Smooth muscle cell of bladder (primary cell): ENCODE data around the gene GRIN2C. TPM values are rescaled to one million over a fixed set of nuclear protein-coding genes. Genes with fewer than 3 reads are reported as not detected.

ENCODE experiments used
- total RNA-seq: library from RNA; depleted of rRNA; stranded (reverse); fragments of >200 nt; gene quantifications from 2 replicates; pipeline ENCODE4 v1.2.3, GENCODE V29; 2014

GRIN2C gene
- total RNA-seq, result under 0.01 and 0.28 TPM in 2 replicates

DNA sequence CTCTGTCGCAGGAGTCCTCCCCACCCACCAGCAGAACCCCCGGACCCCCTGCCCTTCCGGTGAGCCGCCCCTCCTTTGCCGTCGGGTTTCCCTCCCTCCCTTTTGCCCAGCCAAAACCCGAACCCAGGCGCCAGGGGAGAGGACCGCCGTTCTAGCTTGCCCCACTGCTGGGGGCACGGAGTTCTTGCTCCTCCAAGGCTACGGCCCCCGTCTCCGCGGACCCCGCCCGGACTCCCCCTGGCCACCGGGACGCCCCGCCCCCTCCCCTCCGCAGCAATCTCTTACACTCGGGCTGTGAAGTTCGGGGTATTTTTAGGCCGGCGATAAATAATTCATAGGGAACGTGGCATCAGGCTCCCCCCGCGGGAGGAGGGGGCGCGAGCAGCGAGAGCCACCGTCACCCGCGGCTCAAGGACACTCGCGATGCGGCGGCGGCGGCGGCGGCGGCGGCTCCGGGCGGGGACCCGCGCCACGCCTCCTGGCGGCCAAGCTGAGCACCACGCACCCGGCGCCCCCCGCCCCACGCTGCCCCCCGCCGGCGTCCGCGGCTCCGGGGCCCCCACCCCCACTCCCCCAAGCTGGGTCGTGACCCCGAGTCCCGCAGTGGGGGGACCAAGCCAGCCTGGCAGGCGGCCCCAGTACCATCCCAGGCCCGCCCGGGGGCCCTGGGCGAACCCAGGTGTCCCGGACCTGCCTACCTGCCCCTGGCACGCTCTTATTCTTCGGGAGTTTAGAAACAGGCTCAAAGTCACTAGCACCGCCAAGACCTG, at the start of gene GRIN2C:
TSS of gene GRIN2C (minus strand) at position 427 of the 770 bp plus-strand sequence. CDS start 4,793 bp downstream, outside the sequence.

DNA sequence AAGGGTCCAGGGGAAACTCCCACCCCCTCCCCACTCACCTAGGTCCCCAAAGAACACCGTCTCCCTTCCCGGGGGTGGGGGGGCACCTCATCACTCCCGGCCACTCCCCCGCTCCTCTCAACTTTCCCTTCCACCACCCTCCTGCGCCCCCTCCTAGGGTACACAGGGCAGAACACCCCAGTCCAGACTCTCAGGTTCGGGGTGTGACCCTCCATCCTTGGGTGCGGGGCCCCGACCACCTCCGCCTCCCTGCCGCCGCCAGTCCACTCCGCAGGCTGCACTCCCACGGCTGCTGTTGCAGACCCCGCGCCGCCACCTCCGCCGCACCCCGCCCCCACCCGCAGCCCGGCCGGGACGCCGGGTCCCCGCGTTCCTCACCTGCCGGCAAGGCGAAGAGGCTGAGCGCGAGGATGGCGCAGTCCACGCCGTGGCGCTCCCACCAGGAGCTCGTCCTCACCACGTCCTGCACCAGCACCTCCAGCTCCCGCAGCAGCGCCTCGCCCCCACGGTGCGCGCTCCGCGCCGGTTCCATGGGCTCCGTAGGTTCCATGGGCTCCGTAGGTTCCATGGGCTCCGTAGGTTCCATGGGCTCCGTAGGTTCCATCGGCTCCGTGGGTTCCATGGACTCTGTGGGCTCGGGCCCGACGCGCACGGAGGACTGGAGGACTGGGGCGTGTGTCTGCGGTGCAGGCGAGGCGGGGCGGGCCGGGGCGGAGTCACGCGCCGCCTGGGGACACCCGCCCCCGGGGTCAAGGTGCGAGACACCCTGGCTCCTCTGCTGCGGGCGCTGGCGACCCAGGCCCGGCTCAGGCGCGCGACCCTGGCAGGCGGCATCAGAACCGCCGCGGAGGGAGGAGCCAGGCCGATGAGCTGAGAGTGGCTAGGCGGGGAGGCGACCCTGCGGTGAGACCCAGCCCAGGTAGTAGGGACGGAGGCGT, 33.6 kb upstream of the GRIN2C start, which contains the start of gene FADS6:
TSS of gene FADS6 (minus strand) at position 660 of the 938 bp plus-strand sequence. CDS start at position 622, 38 bp downstream.

GRCh38 chr17:74872313-74873036, 12.8 kb upstream of the GRIN2C start, which contains the start of gene FDXR:
TSS of gene FDXR (minus strand) at chr17:74872994. CDS start at chr17:74872944, 50 bp downstream.

Other genes starting within 250 kb of the GRIN2C start
- gene CD300E, start 236.1 kb downstream of the GRIN2C start, total RNA-seq, result not detected in 2 replicates
- gene CD300LF, start 147.0 kb downstream of the GRIN2C start, total RNA-seq, result not detected in 2 replicates
- 0.09 and 0.43 TPM in 2 replicates for gene RAB37, start 122.6 kb downstream of the GRIN2C start, total RNA-seq
- gene NHERF1, start 111.3 kb downstream of the GRIN2C start, total RNA-seq, result 4.3 and 5.4 TPM in 2 replicates
- 34.6 and 44.1 TPM in 2 replicates for gene NAT9, start 83.5 kb downstream of the GRIN2C start, total RNA-seq
- gene FDXR, start 13.1 kb upstream of the GRIN2C start, total RNA-seq, result 38.4 and 45.8 TPM in 2 replicates
- gene FADS6, start 33.7 kb upstream of the GRIN2C start, total RNA-seq, result not detected in 2 replicates
- gene USH1G, start 63.4 kb upstream of the GRIN2C start, total RNA-seq, result under 0.01 TPM in 1 of 2 replicates, not detected in the other
- gene OTOP2, start 64.4 kb upstream of the GRIN2C start, total RNA-seq, result not detected in 2 replicates
- not detected in 2 replicates for gene OTOP3, start 76.0 kb upstream of the GRIN2C start, total RNA-seq
- gene HID1, start 112.9 kb upstream of the GRIN2C start, total RNA-seq, result 0.28 TPM in 2 replicates
- 7.4 and 10.9 TPM in 2 replicates for gene CDR2L, start 127.7 kb upstream of the GRIN2C start, total RNA-seq
- gene MRPL58, start 152.8 kb upstream of the GRIN2C start, total RNA-seq, result 31.2 and 32.7 TPM in 2 replicates
- 365 and 394 TPM in 2 replicates for gene ATP5PD, start 187.1 kb upstream of the GRIN2C start, total RNA-seq
- gene KCTD2, start 187.3 kb upstream of the GRIN2C start, total RNA-seq, result 9.8 and 16.1 TPM in 2 replicates
- gene SLC16A5, start 228.1 kb upstream of the GRIN2C start, total RNA-seq, result 6.1 and 11.0 TPM in 2 replicates